CD4-positive, CD25-positive, alpha-beta regulatory T cell (primary cell): ENCODE data around the gene ABHD4. TPM values are rescaled to one million over a fixed set of nuclear protein-coding genes. Genes with fewer than 3 reads are reported as not detected.
A peak's percentile ranks its signal among the peaks of the same experiment; 100 is the strongest.
"Not testable (repeated sequence)": the region's sequence is repeated elsewhere in the genome, so short reads cannot be mapped to it uniquely, and the experiment has no call there.

Experiments
- ATAC-seq, 2 donors: fragments of 150-1000 bp; cut with Tn5 transposase; one replicate each; pipeline ENCODE4 v1.10.0; 2021; ENCODE audit warnings: low read depth in 2 of 2, moderate number of reproducible peaks in 2 of 2, moderate library complexity in 1 of 2
- DNase-seq, 3 donors: peaks; one replicate each; pipeline versions ENCODE4 v3.0.0 to v3.0.0-alpha.2; 2012 to 2022; ENCODE audit warnings: mixed read lengths in 1 of 3
- H3K27ac ChIP-seq: one replicate; pipeline ENCODE4 v1.7.0; 2013; ENCODE audit warnings: mild to moderate bottlenecking, low read length; ENCODE audit not compliant: insufficient read depth, poor library complexity, severe bottlenecking
- H3K27me3 ChIP-seq: one replicate; pipeline ENCODE4 v1.7.0; 2013; ENCODE audit warnings: low read length; ENCODE audit not compliant: control insufficient read depth, insufficient read depth
- H3K36me3 ChIP-seq: one replicate; pipeline ENCODE4 v1.7.0; 2013; ENCODE audit warnings: mild to moderate bottlenecking, low read length, moderate library complexity; ENCODE audit not compliant: control insufficient read depth, insufficient read depth
- H3K4me1 ChIP-seq: 2 replicates; pipeline ENCODE4 v1.7.0; 2013; ENCODE audit warnings: mild to moderate bottlenecking, low read length; ENCODE audit not compliant: insufficient read depth, control insufficient read depth, poor library complexity, severe bottlenecking
- H3K4me3 ChIP-seq: one replicate; pipeline ENCODE4 v1.7.0; 2013; ENCODE audit warnings: low read depth, mild to moderate bottlenecking, low read length, moderate library complexity
- H3K9me3 ChIP-seq, 2 experiments: 1 replicate in 1 of 2; 2 replicates in 1 of 2; pipeline ENCODE4 v1.7.0; 2013; ENCODE audit warnings: low read length in 2 of 2, mild to moderate bottlenecking in 1 of 2, moderate library complexity in 1 of 2; ENCODE audit not compliant: control insufficient read depth in 2 of 2
- H3K27ac Mint-ChIP-seq, 3 donors: one replicate each; pipeline ENCODE4 v1.8.0; 2020 to 2022; ENCODE audit warnings: mild to moderate bottlenecking in 3 of 3, mixed read lengths in 3 of 3, moderate library complexity in 2 of 3
- H3K27me3 Mint-ChIP-seq: one replicate; pipeline ENCODE4 v1.8.0; 2022; ENCODE audit warnings: mild to moderate bottlenecking, mixed read lengths
- H3K36me3 Mint-ChIP-seq: one replicate; pipeline ENCODE4 v1.8.0; 2020; ENCODE audit warnings: mixed read lengths
- H3K4me1 Mint-ChIP-seq, 4 donors: one replicate each; pipeline ENCODE4 v1.8.0; 2020 to 2022; ENCODE audit warnings: mixed read lengths in 4 of 4, mild to moderate bottlenecking in 1 of 4
- H3K4me3 Mint-ChIP-seq, 4 donors: one replicate each; pipeline ENCODE4 v1.8.0; 2020 to 2022; ENCODE audit warnings: mild to moderate bottlenecking in 4 of 4, mixed read lengths in 4 of 4, moderate library complexity in 3 of 4
- H3K9me3 Mint-ChIP-seq, 7 donors: one replicate each; pipeline ENCODE4 v1.8.0; 2020 to 2022; ENCODE audit warnings: mixed read lengths in 7 of 7, mild to moderate bottlenecking in 3 of 7, moderate library complexity in 2 of 7
- polyA plus RNA-seq, 4 donors: library from polyadenylated mRNA; unstranded; fragments of 300-500 nt; fragmentation: Illumina TruSeq; gene quantifications; one replicate each; pipeline ENCODE4 v1.2.3, GENCODE V29; 2021
- total RNA-seq: library from RNA; stranded (reverse); gene quantifications from one replicate; pipeline ENCODE4 v1.2.3, GENCODE V29; 2022

The ABHD4 gene
- total and polyA plus RNA-seq, 5 donors from 2014 or later, result 10.1 to 13.4 (median 10.7) TPM

DNA sequence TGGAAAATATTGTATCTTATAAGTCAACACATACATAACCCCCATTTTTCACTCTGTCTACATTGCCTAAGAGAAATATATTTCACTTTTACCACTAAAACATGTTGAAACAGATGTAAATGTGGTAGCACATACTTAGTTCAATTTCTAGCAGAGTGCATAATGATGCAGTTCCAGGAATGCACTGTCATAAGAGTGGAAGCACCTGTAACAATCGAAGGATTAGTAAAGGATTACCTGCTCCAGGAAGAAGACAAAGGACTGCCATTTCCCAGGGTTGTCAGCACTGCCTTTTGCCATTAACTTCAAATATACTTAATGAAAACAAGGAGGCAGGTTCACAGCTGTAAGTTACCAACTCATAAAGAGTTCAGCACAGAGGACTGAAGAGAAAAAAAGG, 33.6 kb upstream of the ABHD4 start:
- Mint-ChIP-seq H3K36me3 (peaks cover 12% of the 10 kb centered on the region), H3K9me3 (no peaks in the 10 kb centered on the region)
- peak overlapping the region; percentile 99 for H3K27ac ChIP-seq

DNA sequence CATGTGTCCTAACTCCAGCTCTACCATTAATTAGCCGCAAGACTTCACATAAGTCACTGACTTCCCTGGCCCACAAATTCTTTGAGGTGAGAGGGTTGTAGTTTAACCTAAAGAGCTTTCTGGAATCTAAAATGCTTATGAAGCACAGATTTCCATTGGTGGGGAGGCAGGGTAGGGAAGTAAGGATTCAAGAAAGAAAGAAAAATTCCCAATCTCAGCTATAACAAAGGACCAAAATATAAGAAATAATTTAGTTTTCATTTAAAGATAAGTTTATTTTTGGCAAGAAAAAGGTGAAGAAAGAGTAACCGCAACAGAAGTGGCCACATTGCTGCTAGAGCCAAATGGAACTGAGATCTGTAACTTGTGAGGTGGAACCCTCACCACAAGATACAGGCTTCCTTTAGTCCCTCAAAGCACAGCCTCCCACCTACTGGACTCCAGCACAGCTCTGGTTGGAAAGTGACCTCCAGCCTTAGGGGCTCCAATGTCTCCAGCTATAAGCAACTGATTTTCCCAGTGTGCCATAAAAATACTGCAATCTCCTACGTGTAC, 32.6 kb upstream of the ABHD4 start:
- peak overlapping the region; percentile 70 for H3K4me3 ChIP-seq

More for the DNA sequence above, 33.6 kb upstream of the ABHD4 start:
- peak overlapping the region; percentile 70 for H3K4me3 ChIP-seq
- Mint-ChIP-seq H3K4me3 (peak overlapping the region; percentile 62 to 80 (median 71)), H3K27ac (peak overlapping the region; percentile 96 to 100 (median 100)), H3K27me3 (no peaks in the 10 kb centered on the region), H3K4me1 (peaks cover 28 to 97% (median 71%) of the 10 kb centered on the region in 4 donors)
- H3K27me3 ChIP-seq, result no peaks in the 10 kb centered on the region
- H3K9me3 ChIP-seq, result no peaks in the 10 kb centered on the region
- H3K36me3 ChIP-seq, result no peaks in the 10 kb centered on the region
- ATAC-seq (no peak), DNase-seq (peak in 1 of 3 donors; percentile 40)
- H3K4me1 ChIP-seq, result peaks cover 99% of the 10 kb centered on the region

DNA sequence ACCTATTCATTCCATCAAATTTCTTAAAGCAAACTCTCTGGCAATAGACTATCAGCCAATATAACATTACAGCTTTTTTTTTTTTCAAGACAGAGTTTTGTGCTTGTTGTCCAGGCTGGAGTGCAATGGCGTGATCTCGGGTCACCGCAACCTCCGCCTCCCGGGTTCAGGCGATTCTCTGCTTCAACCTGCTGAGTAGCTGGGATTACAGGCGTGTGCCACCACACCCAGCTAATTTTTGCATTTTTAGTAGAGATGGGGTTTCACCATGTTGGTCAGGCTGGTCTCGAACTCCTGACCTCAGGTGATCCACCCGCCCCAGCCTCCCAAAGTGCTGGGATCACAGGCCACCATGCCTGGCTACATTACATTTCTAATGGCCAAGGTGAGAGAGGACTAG, 31.8 kb upstream of the ABHD4 start:
- ATAC-seq, H3K27me3 Mint-ChIP-seq, H3K9me3 ChIP-seq, H3K27me3 ChIP-seq, DNase-seq, H3K36me3 ChIP-seq, H3K9me3 Mint-ChIP-seq: not testable (repeated sequence)
- peak overlapping the region; percentile 97 to 100 (median 100) for H3K27ac Mint-ChIP-seq
- H3K36me3 Mint-ChIP-seq, result peaks cover 20% of the 10 kb centered on the region
- H3K4me3 Mint-ChIP-seq, result peak overlapping the region; percentile 25 to 80 (median 64)
- Histone ChIP-seq H3K4me1 (peaks cover 97% of the 10 kb centered on the region), H3K4me3 (peak overlapping the region; percentile 80), H3K27ac (peak overlapping the region; percentile 99)
- H3K4me1 Mint-ChIP-seq, result peaks cover 21 to 93% (median 65%) of the 10 kb centered on the region in 4 donors

More for the DNA sequence above, 32.6 kb upstream of the ABHD4 start:
- no peaks in the 10 kb centered on the region for H3K27me3 ChIP-seq
- Mint-ChIP-seq H3K36me3 (peaks cover 17% of the 10 kb centered on the region), H3K27me3 (no peaks in the 10 kb centered on the region), H3K27ac (peak overlapping the region; percentile 97 to 100 (median 100)), H3K4me1 (peaks cover 23 to 98% (median 68%) of the 10 kb centered on the region in 4 donors), H3K9me3 (no peaks in the 10 kb centered on the region), H3K4me3 (peak overlapping the region; percentile 25 to 80 (median 64))
- peak overlapping the region; percentile 99 for H3K27ac ChIP-seq
- H3K4me1 ChIP-seq, result peaks cover 100% of the 10 kb centered on the region
- H3K36me3 ChIP-seq, result peaks cover under 1% of the 10 kb centered on the region
- H3K9me3 ChIP-seq, result no peaks in the 10 kb centered on the region
- DNase-seq, result peak in 1 of 3 donors; percentile 49
- no peak for ATAC-seq

DNA sequence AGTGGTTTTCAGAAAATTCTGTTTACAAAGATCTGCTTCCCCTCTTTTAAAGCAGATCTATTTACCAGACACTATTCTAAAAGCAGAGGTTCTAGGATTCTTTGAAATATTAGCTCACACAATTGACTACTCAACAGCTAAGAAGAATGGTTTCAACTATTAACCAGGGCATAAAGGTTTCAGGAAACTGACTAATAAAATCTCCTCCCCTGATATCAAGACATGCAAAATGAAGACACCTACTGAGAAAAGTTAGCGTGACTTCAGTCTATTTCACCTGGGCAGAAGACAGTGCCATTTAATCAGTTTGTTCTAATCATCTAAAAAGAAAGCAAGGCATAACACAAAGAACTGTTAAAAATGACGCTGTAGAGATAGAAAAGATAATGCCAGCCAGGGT, 31.3 kb upstream of the ABHD4 start:
- H3K4me3 ChIP-seq, result peak overlapping the region; percentile 80
- Mint-ChIP-seq H3K27ac (peak overlapping the region; percentile 94 to 100 (median 100)), H3K27me3 (no peaks in the 10 kb centered on the region), H3K4me3 (peak overlapping the region; percentile 55 to 89 (median 69)), H3K4me1 (peaks cover 21 to 87% (median 60%) of the 10 kb centered on the region in 4 donors), H3K9me3 (no peaks in the 10 kb centered on the region), H3K36me3 (peaks cover 20% of the 10 kb centered on the region)
- peaks cover 91% of the 10 kb centered on the region for H3K4me1 ChIP-seq
- ATAC-seq (peak; percentile 47 to 51), DNase-seq (peak in 2 of 3 donors; percentile 34 to 83)
- H3K27ac ChIP-seq, result peak overlapping the region; percentile 99
- H3K9me3 ChIP-seq, result no peaks in the 10 kb centered on the region
- peaks cover 6% of the 10 kb centered on the region for H3K36me3 ChIP-seq
- no peaks in the 10 kb centered on the region for H3K27me3 ChIP-seq

- H3K4me1 ChIP-seq, result peaks cover 85% of the 10 kb centered on the region
- no peaks in the 10 kb centered on the region for H3K27me3 ChIP-seq
- Mint-ChIP-seq H3K4me3 (peak overlapping the region; percentile 55 to 89 (median 69)), H3K9me3 (no peaks in the 10 kb centered on the region), H3K36me3 (peaks cover 22% of the 10 kb centered on the region), H3K27me3 (no peaks in the 10 kb centered on the region), H3K4me1 (peaks cover 21 to 82% (median 58%) of the 10 kb centered on the region in 4 donors), H3K27ac (peak overlapping the region; percentile 94 to 100 (median 100))
- H3K9me3 ChIP-seq, result no peaks in the 10 kb centered on the region
- H3K36me3 ChIP-seq, result peaks cover 12% of the 10 kb centered on the region
- DNase-seq (no peak), ATAC-seq (no peak)
- peak overlapping the region; percentile 80 for H3K4me3 ChIP-seq
- H3K27ac ChIP-seq, result peak overlapping the region; percentile 99
These were observed 30.7 kb upstream of the ABHD4 start for GRCh38 chr14:22567437-22567836.

DNA sequence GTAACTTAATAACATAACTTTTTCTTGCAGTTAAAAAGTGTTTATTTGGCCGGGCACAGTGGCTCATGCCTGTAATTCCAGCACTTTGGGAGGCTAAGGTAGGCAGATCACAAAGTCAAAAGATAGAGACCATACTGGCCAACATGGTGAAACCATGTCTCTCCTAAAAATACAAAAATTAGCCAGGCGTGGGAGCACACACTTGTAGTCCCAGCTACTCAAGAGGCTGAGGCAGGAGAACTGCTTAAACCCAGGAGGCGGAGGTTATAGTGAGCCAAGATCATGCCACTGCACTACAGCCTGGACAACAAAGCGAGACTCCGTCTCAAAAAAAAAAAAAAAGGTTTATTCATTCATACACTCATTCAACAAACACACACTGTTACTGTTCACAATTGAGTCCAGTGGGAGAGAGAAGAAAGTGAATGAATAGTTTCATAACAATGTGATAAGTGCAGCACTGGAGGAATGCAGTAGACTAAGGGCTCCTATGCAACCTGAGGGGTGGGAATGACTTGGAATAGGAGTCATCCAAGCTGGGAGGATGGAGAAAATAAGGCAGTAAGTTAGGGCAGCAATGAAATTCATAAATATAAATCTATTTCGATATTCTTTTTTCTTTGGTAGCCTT, 28.9 kb upstream of the ABHD4 start:
- H3K9me3 ChIP-seq, result no peaks in the 10 kb centered on the region
- Mint-ChIP-seq H3K4me3 (peak overlapping the region; percentile 66 to 86 (median 68)), H3K27ac (peak overlapping the region; percentile 91 to 100 (median 100)), H3K4me1 (peaks cover 21 to 70% (median 56%) of the 10 kb centered on the region in 4 donors), H3K27me3 (no peaks in the 10 kb centered on the region), H3K9me3 (no peaks in the 10 kb centered on the region), H3K36me3 (peaks cover 32% of the 10 kb centered on the region)
- no peaks in the 10 kb centered on the region for H3K27me3 ChIP-seq
- peaks cover 27% of the 10 kb centered on the region for H3K36me3 ChIP-seq
- ATAC-seq (no peak), DNase-seq (peak in 1 of 3 donors; percentile 20)
- peaks cover 67% of the 10 kb centered on the region for H3K4me1 ChIP-seq
- peak overlapping the region; percentile 80 for H3K4me3 ChIP-seq
- peak overlapping the region; percentile 99 for H3K27ac ChIP-seq

GRCh38 chr14:22569737-22570131, 28.4 kb upstream of the ABHD4 start:
- Mint-ChIP-seq H3K27me3 (no peaks in the 10 kb centered on the region), H3K9me3 (no peaks in the 10 kb centered on the region), H3K4me1 (peaks cover 16 to 69% (median 51%) of the 10 kb centered on the region in 4 donors), H3K36me3 (peaks cover 33% of the 10 kb centered on the region), H3K4me3 (peak overlapping the region; percentile 66 to 86 (median 68)), H3K27ac (peak overlapping the region; percentile 91 to 100 (median 100))
- Histone ChIP-seq H3K27me3 (no peaks in the 10 kb centered on the region), H3K4me1 (peaks cover 62% of the 10 kb centered on the region), H3K36me3 (peaks cover 32% of the 10 kb centered on the region), H3K27ac (peak overlapping the region; percentile 99), H3K9me3 (no peaks in the 10 kb centered on the region), H3K4me3 (peak overlapping the region; percentile 80)
- ATAC-seq (no peak), DNase-seq (no peak)
